Retina (tissue), 1 donor: ENCODE measurements around the gene SNRPA.
"Not testable (repeated sequence)": the region's sequence is repeated elsewhere in the genome, so short reads cannot be mapped to it uniquely, and the experiment has no call there.

Source experiments
- DNase-seq: peaks from one replicate; pipeline ENCODE4 v3.0.0-alpha.2; 2016

Gene SNRPA

GRCh38 chr19:40721936-40722661 is 28.9 kb upstream of the SNRPA start:
- DNase-seq = no peak

- DNase-seq = no peak
These were observed 27.2 kb upstream of the SNRPA start for GRCh38 chr19:40723661-40724254.

GRCh38 chr19:40724315-40724714 is 26.7 kb upstream of the SNRPA start:
- DNase-seq = no peak

GRCh38 chr19:40724855-40725254 is 26.1 kb upstream of the SNRPA start:
- no peak for DNase-seq

- DNase-seq = no peak
These were observed 24.7 kb upstream of the SNRPA start for GRCh38 chr19:40726279-40726678.

GRCh38 chr19:40730065-40730464 is 20.9 kb upstream of the SNRPA start:
- DNase-seq = not testable (repeated sequence)

GRCh38 chr19:40732304-40732703 is 18.7 kb upstream of the SNRPA start:
- DNase-seq = not testable (repeated sequence)

- DNase-seq = no peak
These were observed 17.9 kb upstream of the SNRPA start for GRCh38 chr19:40733149-40733548.

GRCh38 chr19:40735013-40735771 is 15.8 kb upstream of the SNRPA start:
- DNase-seq = no peak

- DNase-seq = no peak
These were observed 14.3 kb upstream of the SNRPA start for GRCh38 chr19:40736661-40737060.

GRCh38 chr19:40737102-40737644 is 13.8 kb upstream of the SNRPA start:
- DNase-seq = no peak

GRCh38 chr19:40739030-40739839 is 11.8 kb upstream of the SNRPA start:
- no peak for DNase-seq

GRCh38 chr19:40739871-40740703 is 10.9 kb upstream of the SNRPA start:
- DNase-seq = no peak

- no peak for DNase-seq
These were observed 10.3 kb upstream of the SNRPA start for GRCh38 chr19:40740747-40741146.

GRCh38 chr19:40741527-40742390 is 9.2 kb upstream of the SNRPA start:
- no peak for DNase-seq

GRCh38 chr19:40742477-40742876 is 8.5 kb upstream of the SNRPA start:
- no peak for DNase-seq

- DNase-seq = no peak
These were observed 8.1 kb upstream of the SNRPA start for GRCh38 chr19:40742886-40743285.

GRCh38 chr19:40743926-40744325 is 7.1 kb upstream of the SNRPA start:
- DNase-seq = no peak

- DNase-seq = no peak
These were observed 6.2 kb upstream of the SNRPA start for GRCh38 chr19:40744554-40745401.

- DNase-seq = no peak
These were observed 5.6 kb upstream of the SNRPA start for GRCh38 chr19:40745402-40745780.
